ENCODE measurements around the gene DAD1.
A peak's percentile ranks its signal among the peaks of the same experiment; 100 is the strongest.
"Not testable (repeated sequence)": the region's sequence is repeated elsewhere in the genome, so short reads cannot be mapped to it uniquely, and the experiment has no call there.

The DAD1 gene

DNA sequence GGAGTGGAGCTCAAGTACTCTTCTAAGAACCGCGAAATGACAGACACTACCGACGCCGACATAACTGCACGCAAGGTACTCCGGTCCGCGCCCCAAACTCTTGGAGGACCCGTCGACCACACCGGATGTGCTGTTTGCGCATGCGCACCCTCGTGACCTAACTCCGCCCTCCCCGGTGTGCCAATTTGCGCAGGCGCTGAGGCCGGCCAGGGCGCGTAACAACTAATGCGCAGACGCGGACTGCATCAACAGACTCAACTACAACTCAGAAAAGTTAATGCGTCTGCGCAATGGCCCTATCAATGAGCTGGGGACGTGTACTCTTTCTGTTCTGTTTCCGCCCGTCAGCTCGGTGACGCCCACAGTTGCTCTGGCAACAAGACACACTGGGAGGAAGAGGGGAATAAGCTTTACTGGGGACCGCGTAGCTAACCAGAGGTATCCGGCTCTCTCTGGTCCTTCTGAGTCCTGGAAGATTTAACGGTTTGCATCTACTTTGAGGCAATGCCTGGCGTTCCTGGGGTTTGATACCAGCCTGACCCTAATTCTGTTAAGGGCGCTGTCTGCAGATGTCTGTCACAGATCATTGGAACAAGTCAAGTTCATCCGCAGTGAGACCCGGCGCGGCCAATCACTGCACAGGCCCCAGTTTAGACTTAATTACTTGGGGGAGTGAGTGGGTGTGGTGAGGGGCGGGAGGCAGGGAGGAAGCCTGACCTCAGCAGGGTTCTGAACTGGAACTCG is at the start of gene DAD1:
Gene DAD1 (minus strand): TSS at position 129 of the 744 bp plus-strand sequence. CDS start 67 bp downstream, at position 62.
- peak; percentile 99 for DNase-seq (ENCODE audit: extremely low read depth, low read depth)
- TF ChIP-seq CTCF (IDR thresholded peaks at IDR 0.05; ENCODE audit: low read depth, low read length): no peak

GRCh38 chr14:22635980-22636379 is 47.0 kb upstream of the DAD1 start:
- not testable (repeated sequence) for DNase-seq (ENCODE audit: extremely low read depth, low read depth)

GRCh38 chr14:22634233-22634900 is 45.3 kb upstream of the DAD1 start:
- no peak for TF ChIP-seq CTCF (IDR thresholded peaks at IDR 0.05; ENCODE audit: low read depth, low read length)
- no peak for DNase-seq (ENCODE audit: extremely low read depth, low read depth)

DNA sequence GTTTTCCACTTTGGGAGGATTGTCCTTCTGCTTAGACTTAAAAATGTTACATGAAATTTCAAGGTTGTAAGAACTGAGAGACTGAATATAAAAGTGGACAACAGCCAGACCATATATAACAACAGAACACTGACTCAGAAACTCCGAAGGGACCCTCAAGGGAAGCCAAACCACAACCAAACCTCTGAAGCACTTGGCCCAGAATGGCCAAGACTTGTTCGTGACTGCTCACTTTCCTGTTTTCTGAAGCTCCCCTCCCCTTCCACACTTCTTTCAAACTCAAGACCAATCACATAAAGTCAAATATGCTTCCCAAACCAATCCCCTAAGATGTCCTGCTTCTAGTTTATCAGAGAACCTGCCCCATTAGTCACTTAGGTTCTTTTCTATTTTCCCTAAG is 41.5 kb upstream of the DAD1 start:
- no peak for TF ChIP-seq CTCF (IDR thresholded peaks at IDR 0.05; ENCODE audit: low read depth, low read length)
- DNase-seq (ENCODE audit: extremely low read depth, low read depth): no peak

DNA sequence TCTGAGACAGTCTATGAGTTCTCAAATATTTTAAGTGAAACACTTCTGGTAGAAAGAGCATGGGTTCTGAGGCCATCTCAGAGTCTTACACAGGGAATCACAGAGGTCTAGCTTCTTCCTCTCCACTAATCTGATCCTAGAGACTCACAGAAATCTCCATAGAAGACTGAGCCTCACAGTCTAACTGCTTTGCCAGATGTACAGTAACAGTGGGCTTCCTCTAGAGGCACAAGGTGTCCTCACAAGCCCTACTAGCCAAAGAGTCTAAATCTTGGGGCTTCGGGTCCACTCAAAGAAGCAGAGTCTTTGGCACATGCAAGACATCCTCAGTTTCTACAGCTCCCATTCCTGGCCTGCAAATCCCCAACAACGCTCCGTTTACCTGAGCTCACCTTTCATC is 41.0 kb upstream of the DAD1 start:
- no peak for TF ChIP-seq CTCF (IDR thresholded peaks at IDR 0.05; ENCODE audit: low read depth, low read length)
- no peak for DNase-seq (ENCODE audit: extremely low read depth, low read depth)

DNA sequence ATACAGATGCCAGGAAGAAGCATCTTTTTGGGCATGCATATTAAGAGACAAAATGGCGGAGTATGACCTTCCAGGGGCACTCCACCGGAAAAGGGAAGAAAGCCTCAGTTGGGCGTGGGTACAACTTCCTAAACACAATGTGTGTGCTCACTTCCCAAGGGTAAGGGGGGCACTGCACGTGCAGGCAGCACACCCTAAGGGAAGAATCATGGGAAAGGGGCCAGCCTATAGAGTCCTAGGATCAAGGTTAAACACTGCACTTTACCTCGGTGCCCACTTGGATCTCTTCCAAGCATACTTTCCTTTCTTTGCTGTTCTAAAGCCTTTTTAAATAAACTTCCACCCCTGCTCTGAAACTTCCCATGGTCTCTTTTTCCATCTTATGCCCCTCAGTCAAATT is 40.3 kb upstream of the DAD1 start:
- TF ChIP-seq CTCF (IDR thresholded peaks at IDR 0.05; ENCODE audit: low read depth, low read length): no peak

GRCh38 chr14:22627506-22628263 is 38.7 kb upstream of the DAD1 start:
- no peak for DNase-seq (ENCODE audit: extremely low read depth, low read depth)
- no peak for TF ChIP-seq CTCF (IDR thresholded peaks at IDR 0.05; ENCODE audit: low read depth, low read length)

More for the DNA sequence above, 40.3 kb upstream of the DAD1 start:
- DNase-seq (ENCODE audit: extremely low read depth, low read depth): no peak
